OCI-LY3 (cell line): ENCODE results near the gene ZBTB32.

Experiments
- H2AFZ ChIP-seq: fragments of 200-600, 300-600 bp; shearing (Covaris generic); 2 replicates; pipeline ENCODE4 v1.6.0; 2014; ENCODE audit warnings: antibody characterized with exemption, low read depth, low read length
- H3K27ac ChIP-seq: fragments of 200-600, 300-600 bp; sonication (generic); 2 replicates; pipeline ENCODE4 v1.5.1; 2014; ENCODE audit warnings: mild to moderate bottlenecking, low read length, moderate library complexity, mixed read lengths
- H3K27me3 ChIP-seq: fragments of 200-600, 300-600 bp; sonication (generic); 2 replicates; pipeline ENCODE4 v1.6.1; 2014; ENCODE audit warnings: low read depth, low read length, mixed read lengths
- H3K36me3 ChIP-seq: fragments of 200-600, 300-600 bp; sonication (generic); replicated peaks from 2 replicates; pipeline ENCODE3; 2014; ENCODE audit warnings: low read depth, low read length, mixed read lengths
- H3K4me1 ChIP-seq: fragments of 300-600, 200-600 bp; sonication (generic); 2 replicates; pipeline ENCODE4 v1.6.1; 2014; ENCODE audit warnings: low read length, mixed read lengths
- H3K4me2 ChIP-seq: fragments of 200-600, 300-600 bp; sonication (generic); 2 replicates; pipeline ENCODE4 v1.6.1; 2014; ENCODE audit warnings: low read length, mixed read lengths
- H3K4me3 ChIP-seq: fragments of 300-600, 200-600 bp; sonication (generic); 2 replicates; pipeline ENCODE4 v1.5.1; 2014; ENCODE audit warnings: antibody characterized with exemption, mild to moderate bottlenecking, low read length, moderate library complexity
- H3K79me2 ChIP-seq: fragments of 300-600, 200-600 bp; shearing (Covaris generic); 2 replicates; pipeline ENCODE4 v1.6.1; 2014; ENCODE audit warnings: mild to moderate bottlenecking, low read length, mixed read lengths
- H3K9ac ChIP-seq: fragments of 300-600, 200-600 bp; shearing (Covaris generic); 2 replicates; pipeline ENCODE4 v1.6.0; 2014; ENCODE audit warnings: mild to moderate bottlenecking, low read length, moderate library complexity
- H3K9me3 ChIP-seq: fragments of 200-600, 300-600 bp; shearing (Covaris generic); 2 replicates; pipeline ENCODE4 v1.6.1; 2014; ENCODE audit warnings: low read length, mixed read lengths; ENCODE audit not compliant: insufficient read depth
- H4K20me1 ChIP-seq: fragments of 200-600, 300-600 bp; sonication (generic); 2 replicates; pipeline ENCODE4 v1.6.1; 2016; ENCODE audit warnings: low read length, mixed read lengths; ENCODE audit not compliant: insufficient read depth
- EZH2phosphoT487 ChIP-seq: fragments of 200-600 bp; shearing (Covaris generic); IDR thresholded peaks from 2 replicates; pipeline ENCODE4 v1.6.1; 2018; ENCODE audit warnings: antibody characterized with exemption, mixed run types, low read depth
- TF ChIP-seq, protein P1 (sequence below): fragments of 200-600, 300-600 bp; sonication (generic); IDR thresholded peaks from 2 replicates; pipeline ENCODE4 v1.5.1; 2014; ENCODE audit warnings: antibody characterized with exemption, low read length, low read depth

Gene ZBTB32

DNA sequence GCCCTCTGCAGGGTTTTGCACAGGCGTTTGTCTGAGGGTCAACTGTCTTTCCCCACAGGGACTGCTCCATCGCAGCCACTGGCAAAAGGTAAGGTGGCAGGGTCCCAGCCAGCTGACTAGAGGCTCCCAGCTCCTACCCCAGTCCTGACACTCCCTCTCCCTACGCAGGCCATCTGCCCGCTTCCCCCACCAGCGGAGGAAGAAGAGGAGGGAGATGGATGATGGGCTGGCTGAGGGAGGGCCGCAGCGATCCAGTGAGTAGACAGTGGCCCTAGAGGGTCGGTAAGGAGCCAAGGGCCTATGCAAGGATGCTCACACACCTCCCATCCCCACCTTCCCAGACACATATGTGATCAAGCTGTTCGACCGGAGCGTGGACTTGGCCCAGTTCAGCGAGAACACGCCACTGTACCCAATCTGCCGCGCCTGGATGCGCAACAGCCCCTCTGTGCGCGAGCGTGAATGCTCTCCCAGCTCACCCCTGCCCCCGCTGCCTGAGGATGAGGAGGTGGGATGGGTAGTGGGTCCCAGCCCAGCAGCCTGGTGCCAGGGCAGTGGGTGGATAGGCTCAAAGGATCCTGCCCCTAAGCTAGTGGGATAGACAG is 48.5 kb downstream of the ZBTB32 start:
- Histone ChIP-seq H3K9me3 (no peaks in the 10 kb centered on the region), H3K79me2 (0 out of 2 replicates have a peak, but pooled peaks cover 3% of the 10 kb centered on the region), H3K27me3 (no peaks in the 10 kb centered on the region), H4K20me1 (no peaks in the 10 kb centered on the region), H3K4me3 (no peak overlapping the region), H2AFZ (no peak overlapping the region), H3K4me1 (peaks cover 12% of the 10 kb centered on the region), H3K4me2 (no peak overlapping the region), H3K27ac (no peak overlapping the region), H3K9ac (no peak overlapping the region), H3K36me3 (no peaks in the 10 kb centered on the region)
- TF ChIP-seq EZH2phosphoT487, result no peak
- TF ChIP-seq, protein P1, sequence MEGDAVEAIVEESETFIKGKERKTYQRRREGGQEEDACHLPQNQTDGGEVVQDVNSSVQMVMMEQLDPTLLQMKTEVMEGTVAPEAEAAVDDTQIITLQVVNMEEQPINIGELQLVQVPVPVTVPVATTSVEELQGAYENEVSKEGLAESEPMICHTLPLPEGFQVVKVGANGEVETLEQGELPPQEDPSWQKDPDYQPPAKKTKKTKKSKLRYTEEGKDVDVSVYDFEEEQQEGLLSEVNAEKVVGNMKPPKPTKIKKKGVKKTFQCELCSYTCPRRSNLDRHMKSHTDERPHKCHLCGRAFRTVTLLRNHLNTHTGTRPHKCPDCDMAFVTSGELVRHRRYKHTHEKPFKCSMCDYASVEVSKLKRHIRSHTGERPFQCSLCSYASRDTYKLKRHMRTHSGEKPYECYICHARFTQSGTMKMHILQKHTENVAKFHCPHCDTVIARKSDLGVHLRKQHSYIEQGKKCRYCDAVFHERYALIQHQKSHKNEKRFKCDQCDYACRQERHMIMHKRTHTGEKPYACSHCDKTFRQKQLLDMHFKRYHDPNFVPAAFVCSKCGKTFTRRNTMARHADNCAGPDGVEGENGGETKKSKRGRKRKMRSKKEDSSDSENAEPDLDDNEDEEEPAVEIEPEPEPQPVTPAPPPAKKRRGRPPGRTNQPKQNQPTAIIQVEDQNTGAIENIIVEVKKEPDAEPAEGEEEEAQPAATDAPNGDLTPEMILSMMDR, result no peak

DNA sequence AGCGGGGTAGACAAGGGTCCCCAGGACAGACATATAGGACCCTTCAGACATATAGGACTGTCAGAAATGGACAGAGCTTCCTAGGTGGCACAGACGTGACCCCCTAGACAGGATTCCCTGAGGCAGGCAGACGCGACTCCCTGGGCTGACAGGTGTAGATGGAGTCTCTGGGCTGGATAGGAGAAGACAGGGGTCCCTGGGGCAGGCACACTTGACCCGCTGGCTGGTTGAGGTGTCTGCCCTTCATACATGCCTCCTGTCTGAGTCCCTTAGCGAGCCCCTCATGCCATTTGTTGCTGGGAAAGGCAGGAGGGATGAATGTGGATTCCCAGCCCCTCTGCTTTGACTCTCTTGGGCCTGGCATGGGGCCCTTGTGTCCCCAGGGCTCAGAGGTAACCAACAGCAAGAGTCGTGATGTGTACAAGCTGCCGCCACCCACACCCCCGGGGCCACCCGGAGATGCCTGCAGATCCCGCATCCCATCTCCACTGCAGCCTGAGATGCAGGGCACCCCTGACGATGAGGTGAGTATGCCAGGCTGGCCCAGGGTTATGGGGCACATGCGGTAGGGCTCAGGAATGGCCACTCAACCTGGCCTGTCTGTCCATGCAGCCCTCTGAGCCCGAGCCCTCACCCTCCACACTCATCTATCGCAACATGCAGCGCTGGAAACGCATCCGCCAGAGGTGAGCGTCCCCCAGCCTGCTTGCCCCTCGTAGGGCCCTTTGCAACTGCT is 49.4 kb downstream of the ZBTB32 start:
- Histone ChIP-seq H4K20me1 (peaks cover 1% of the 10 kb centered on the region; the same call in 1 of the 2 replicates), H3K27ac (no peak overlapping the region), H3K79me2 (peaks cover 6% of the 10 kb centered on the region), H3K4me2 (no peak overlapping the region), H3K4me1 (peaks cover 11% of the 10 kb centered on the region), H3K36me3 (no peaks in the 10 kb centered on the region), H3K27me3 (no peaks in the 10 kb centered on the region), H3K9ac (no peak overlapping the region), H3K9me3 (no peaks in the 10 kb centered on the region), H3K4me3 (no peak overlapping the region), H2AFZ (no peak overlapping the region)
- no peak for TF ChIP-seq EZH2phosphoT487
- TF ChIP-seq, protein P1, result no peak

DNA sequence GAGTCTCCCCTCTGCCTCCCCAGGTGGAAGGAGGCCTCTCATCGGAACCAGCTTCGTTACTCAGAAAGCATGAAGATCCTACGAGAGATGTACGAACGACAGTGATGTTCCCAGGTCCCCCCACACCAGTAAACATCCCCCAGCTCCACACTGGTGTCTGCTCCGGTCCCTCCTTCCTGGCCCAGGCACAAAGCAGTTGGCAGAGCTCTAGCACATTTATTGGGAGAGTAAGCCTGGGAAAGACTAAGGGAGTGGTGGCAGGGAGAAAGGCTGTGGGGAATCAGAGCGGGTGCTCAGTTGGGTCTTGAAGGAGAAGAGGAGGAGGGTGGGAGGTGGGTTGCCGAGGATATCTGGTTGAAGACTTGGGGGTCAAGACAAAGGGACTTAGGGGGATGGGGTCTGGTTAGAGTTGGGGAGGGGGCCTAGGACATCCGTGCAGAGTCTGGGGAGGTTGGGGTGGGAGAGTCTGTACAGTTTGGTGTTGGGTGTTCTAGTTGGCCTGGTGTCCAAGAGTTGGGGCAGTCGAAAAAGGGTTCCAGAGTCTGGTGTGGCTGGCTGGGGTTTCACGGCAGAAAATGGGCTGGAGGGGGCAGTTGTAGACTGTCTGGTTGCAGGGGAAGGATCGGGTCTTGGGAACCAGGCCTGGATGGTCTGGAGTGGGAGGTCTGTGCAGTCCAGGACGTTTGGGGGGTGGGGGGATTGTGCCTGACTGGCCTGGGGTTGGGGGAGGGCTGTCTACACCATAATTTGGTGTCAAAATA is 50.2 kb downstream of the ZBTB32 start:
- Histone ChIP-seq H3K9ac (no peak overlapping the region), H3K9me3 (no peaks in the 10 kb centered on the region), H3K27me3 (no peaks in the 10 kb centered on the region), H3K27ac (no peak overlapping the region), H3K4me2 (no peak overlapping the region), H3K4me1 (peaks cover 13% of the 10 kb centered on the region), H3K4me3 (no peak overlapping the region), H2AFZ (no peak overlapping the region), H3K36me3 (peaks cover under 1% of the 10 kb centered on the region), H4K20me1 (peaks cover 3% of the 10 kb centered on the region; the same call in 1 of the 2 replicates), H3K79me2 (peaks cover 14% of the 10 kb centered on the region)
- TF ChIP-seq, protein P1, result no peak
- TF ChIP-seq EZH2phosphoT487, result no peak

DNA sequence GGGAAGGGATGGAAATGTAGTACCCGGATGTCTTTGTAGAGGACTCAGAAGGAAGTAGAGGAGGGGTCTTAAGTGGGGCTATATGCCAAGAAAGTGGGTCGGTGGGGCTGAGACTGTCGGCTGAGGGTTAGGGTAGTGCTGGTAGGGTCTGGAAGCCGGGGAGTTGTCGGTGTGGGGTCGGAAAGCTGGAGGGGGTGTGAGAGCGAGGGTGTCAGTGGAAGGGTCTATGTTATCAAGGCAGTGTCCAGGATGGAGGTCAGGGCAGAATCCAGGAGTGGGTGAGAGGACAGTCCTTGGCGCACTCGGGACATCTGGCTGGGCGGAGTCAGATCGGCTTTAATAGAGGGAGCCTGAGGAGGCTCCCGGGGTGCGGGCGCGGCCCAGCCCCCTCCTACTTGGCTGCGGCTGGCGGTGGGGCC is 50.8 kb downstream of the ZBTB32 start:
- H3K27me3 ChIP-seq, result no peaks in the 10 kb centered on the region
- H3K36me3 ChIP-seq, result peaks cover 5% of the 10 kb centered on the region
- TF ChIP-seq, protein P1, result no peak
- no peak for TF ChIP-seq EZH2phosphoT487
- no peak overlapping the region for H3K4me2 ChIP-seq
- peaks cover 13% of the 10 kb centered on the region for H3K4me1 ChIP-seq
- H3K9ac ChIP-seq, result no peak overlapping the region
- no peak overlapping the region for H2AFZ ChIP-seq
- peaks cover 18% of the 10 kb centered on the region for H3K79me2 ChIP-seq
- no peak overlapping the region for H3K4me3 ChIP-seq
- peaks cover 3% of the 10 kb centered on the region for H4K20me1 ChIP-seq
- no peak overlapping the region for H3K27ac ChIP-seq
- no peaks in the 10 kb centered on the region for H3K9me3 ChIP-seq
